Measurements from ENCODE around the gene PTK7. TPM values are rescaled to one million over a fixed set of nuclear protein-coding genes. Genes with fewer than 3 reads are reported as not detected.

The PTK7 gene
- total and polyA plus RNA-seq, 2 experiments from 2014 or later = 127 to 162 TPM

DNA sequence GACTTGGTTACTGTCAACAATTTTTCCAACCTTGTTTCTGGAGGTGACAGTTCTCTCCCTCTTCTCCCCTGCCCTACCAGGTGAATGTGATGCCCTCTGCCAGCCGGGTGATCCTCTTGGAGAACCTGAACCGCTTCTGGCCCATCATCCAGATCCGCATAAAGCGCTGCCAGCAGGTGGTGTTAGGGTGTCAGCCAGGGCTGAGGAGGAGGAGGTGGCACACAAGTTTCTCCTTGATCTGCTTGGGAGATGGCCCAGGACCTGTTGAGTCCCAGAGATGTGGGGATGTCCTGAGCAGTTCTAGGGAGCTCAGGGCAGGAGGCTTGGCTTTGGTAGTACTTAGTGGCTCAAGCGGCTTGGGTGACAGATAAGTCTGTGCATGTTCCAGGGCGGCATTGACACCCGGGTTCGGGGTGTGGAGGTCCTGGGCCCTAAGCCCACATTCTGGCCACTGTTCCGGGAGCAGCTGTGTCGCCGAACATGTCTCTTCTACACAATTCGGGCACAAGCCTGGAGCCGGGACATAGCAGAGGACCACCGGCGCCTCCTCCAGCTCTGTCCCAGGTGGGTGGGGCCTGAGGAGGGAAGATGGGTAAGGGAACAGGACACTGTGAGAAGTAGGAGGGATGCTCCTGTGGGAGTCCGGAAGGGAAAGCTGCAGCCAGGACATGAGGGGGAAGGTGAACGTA is 127.1 kb downstream of the PTK7 start:
- no peak overlapping the region for H3K27ac ChIP-seq
- no peaks in the 10 kb centered on the region for H3K9me3 ChIP-seq (ENCODE audit: low read depth)
- TF ChIP-seq, protein P1, sequence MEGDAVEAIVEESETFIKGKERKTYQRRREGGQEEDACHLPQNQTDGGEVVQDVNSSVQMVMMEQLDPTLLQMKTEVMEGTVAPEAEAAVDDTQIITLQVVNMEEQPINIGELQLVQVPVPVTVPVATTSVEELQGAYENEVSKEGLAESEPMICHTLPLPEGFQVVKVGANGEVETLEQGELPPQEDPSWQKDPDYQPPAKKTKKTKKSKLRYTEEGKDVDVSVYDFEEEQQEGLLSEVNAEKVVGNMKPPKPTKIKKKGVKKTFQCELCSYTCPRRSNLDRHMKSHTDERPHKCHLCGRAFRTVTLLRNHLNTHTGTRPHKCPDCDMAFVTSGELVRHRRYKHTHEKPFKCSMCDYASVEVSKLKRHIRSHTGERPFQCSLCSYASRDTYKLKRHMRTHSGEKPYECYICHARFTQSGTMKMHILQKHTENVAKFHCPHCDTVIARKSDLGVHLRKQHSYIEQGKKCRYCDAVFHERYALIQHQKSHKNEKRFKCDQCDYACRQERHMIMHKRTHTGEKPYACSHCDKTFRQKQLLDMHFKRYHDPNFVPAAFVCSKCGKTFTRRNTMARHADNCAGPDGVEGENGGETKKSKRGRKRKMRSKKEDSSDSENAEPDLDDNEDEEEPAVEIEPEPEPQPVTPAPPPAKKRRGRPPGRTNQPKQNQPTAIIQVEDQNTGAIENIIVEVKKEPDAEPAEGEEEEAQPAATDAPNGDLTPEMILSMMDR (IDR thresholded peaks at IDR 0.05; ENCODE audit: poor library complexity) = no peak
- no peak for TF ChIP-seq EZH2 (IDR thresholded peaks at IDR 0.05; ENCODE audit: borderline replicate concordance)
- TF ChIP-seq EZH2phosphoT487 (IDR thresholded peaks at IDR 0.05; ENCODE audit: low read depth, severe bottlenecking, unreplicated experiment) = no peak
- H3K4me1 ChIP-seq (ENCODE audit: insufficient read depth) = no peaks in the 10 kb centered on the region
- no peaks in the 10 kb centered on the region for H3K9me2 ChIP-seq (replicated peaks; ENCODE audit: insufficient read depth)
- no peaks in the 10 kb centered on the region for H3K36me3 ChIP-seq (replicated peaks; ENCODE audit: insufficient read depth, low read depth)
- DNase-seq (ENCODE audit: low spot score) = no peak
- H3K27me3 ChIP-seq = no peaks in the 10 kb centered on the region
- no peaks in the 10 kb centered on the region for H4K20me1 ChIP-seq (ENCODE audit: insufficient read depth, poor library complexity, severe bottlenecking)
- H3K4me2 ChIP-seq = no peak overlapping the region
- no peak overlapping the region for H2AFZ ChIP-seq
- 94% methylated on average over 17 of the region's 17 CpGs for WGBS (ENCODE audit: low lambda C conversion rate, missing lambda C conversion rate)
- no peaks in the 10 kb centered on the region for H3K79me2 ChIP-seq
- no peak overlapping the region for H3K4me3 ChIP-seq

DNA sequence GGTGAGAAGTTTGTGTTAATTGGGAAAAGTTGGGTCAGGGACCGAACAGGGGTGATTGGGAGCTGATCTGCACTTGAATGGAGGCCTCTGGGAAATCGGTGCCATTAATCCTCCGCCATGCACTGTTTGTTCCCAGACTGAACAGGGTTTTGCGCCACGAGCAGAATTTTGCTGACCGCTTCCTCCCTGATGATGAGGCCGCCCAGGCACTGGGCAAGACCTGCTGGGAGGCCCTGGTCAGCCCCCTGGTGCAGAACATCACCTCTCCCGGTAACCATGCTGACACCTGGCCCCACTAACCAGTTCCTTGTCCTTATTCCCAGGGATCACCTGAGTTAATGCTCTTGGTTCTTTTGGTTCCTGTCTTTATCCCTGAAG is 127.6 kb downstream of the PTK7 start:
- H3K36me3 ChIP-seq (replicated peaks; ENCODE audit: insufficient read depth, low read depth) = no peaks in the 10 kb centered on the region
- H3K4me3 ChIP-seq = no peak overlapping the region
- H3K4me1 ChIP-seq (ENCODE audit: insufficient read depth) = no peaks in the 10 kb centered on the region
- no peak for DNase-seq (ENCODE audit: low spot score)
- WGBS (ENCODE audit: low lambda C conversion rate, missing lambda C conversion rate) = 95% methylated on average over 8 of the region's 8 CpGs
- no peaks in the 10 kb centered on the region for H3K9me2 ChIP-seq (replicated peaks; ENCODE audit: insufficient read depth)
- H3K9me3 ChIP-seq (ENCODE audit: low read depth) = no peaks in the 10 kb centered on the region
- no peak overlapping the region for H3K27ac ChIP-seq
- no peaks in the 10 kb centered on the region for H3K27me3 ChIP-seq
- TF ChIP-seq, protein P1 (IDR thresholded peaks at IDR 0.05; ENCODE audit: poor library complexity) = no peak
- TF ChIP-seq EZH2 (IDR thresholded peaks at IDR 0.05; ENCODE audit: borderline replicate concordance) (no peak), EZH2phosphoT487 (IDR thresholded peaks at IDR 0.05; ENCODE audit: low read depth, severe bottlenecking, unreplicated experiment) (no peak)
- no peaks in the 10 kb centered on the region for H3K79me2 ChIP-seq
- no peaks in the 10 kb centered on the region for H4K20me1 ChIP-seq (ENCODE audit: insufficient read depth, poor library complexity, severe bottlenecking)
- H2AFZ ChIP-seq = no peak overlapping the region
- no peak overlapping the region for H3K4me2 ChIP-seq

DNA sequence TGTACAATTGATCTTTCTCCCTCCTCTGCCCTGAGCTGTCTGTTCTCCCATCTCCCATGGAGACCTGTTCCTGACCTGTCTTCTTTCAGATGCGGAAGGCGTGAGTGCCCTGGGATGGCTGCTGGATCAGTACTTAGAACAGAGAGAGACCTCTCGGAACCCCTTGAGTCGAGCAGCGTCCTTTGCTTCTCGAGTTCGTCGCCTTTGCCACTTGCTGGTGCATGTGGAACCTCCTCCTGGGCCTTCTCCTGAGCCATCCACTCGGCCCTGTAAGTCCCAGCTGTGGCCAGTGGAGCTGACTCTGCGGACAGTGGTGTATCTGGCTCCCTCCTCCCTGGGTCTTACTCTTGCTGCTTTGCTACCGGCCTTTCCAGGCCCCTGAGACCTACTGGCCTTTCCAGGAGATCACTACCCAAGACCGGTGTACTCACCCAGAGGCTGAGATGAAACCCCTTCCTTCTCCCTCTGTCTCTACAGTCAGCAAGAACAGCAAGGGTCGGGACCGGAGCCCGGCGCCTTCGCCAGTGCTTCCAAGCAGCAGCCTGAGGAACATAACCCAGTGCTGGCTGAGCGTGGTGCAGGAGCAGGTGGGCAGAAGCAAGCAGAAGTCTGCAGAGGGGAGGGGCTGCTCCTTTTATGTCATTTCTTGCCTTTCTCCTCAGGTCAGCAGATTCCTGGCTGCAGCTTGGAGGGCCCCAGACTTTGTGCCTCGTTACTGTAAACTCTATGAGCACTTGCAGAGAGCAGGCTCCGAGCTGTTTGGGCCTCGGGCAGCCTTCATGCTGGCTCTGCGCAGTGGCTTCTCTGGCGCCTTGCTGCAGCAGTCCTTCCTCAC is 128.4 kb downstream of the PTK7 start:
- 92% methylated on average over 23 of the region's 23 CpGs for WGBS (ENCODE audit: low lambda C conversion rate, missing lambda C conversion rate)
- no peaks in the 10 kb centered on the region for H3K79me2 ChIP-seq
- no peak for TF ChIP-seq EZH2 (IDR thresholded peaks at IDR 0.05; ENCODE audit: borderline replicate concordance)
- no peak for TF ChIP-seq EZH2phosphoT487 (IDR thresholded peaks at IDR 0.05; ENCODE audit: low read depth, severe bottlenecking, unreplicated experiment)
- TF ChIP-seq, protein P1 (IDR thresholded peaks at IDR 0.05; ENCODE audit: poor library complexity) = no peak

More for the DNA sequence above, 128.4 kb downstream of the PTK7 start:
- Histone ChIP-seq H3K9me3 (ENCODE audit: low read depth) (no peaks in the 10 kb centered on the region), H3K36me3 (replicated peaks; ENCODE audit: insufficient read depth, low read depth) (no peaks in the 10 kb centered on the region), H3K4me1 (ENCODE audit: insufficient read depth) (no peaks in the 10 kb centered on the region), H3K27me3 (no peaks in the 10 kb centered on the region), H3K4me3 (no peak overlapping the region), H3K4me2 (no peak overlapping the region), H3K27ac (no peak overlapping the region), H3K9me2 (replicated peaks; ENCODE audit: insufficient read depth) (no peaks in the 10 kb centered on the region), H2AFZ (no peak overlapping the region), H4K20me1 (ENCODE audit: insufficient read depth, poor library complexity, severe bottlenecking) (no peaks in the 10 kb centered on the region)
- DNase-seq (ENCODE audit: low spot score) = no peak

All from hepatocyte (in vitro differentiated cells).